GM18951 (cell line): ENCODE measurements around the gene MUC5B.

Experiments used
- POLR2A ChIP-seq: IDR thresholded peaks from 4 replicates; pipeline ENCODE4 v1.6.1; 2011; ENCODE audit warnings: mild to moderate bottlenecking; ENCODE audit not compliant: insufficient read length, insufficient read depth; ENCODE audit errors: extremely low read depth
- in situ Hi-C: fragments of 300-500 bp; cut with MboI; formaldehyde crosslinking; loops from one replicate; pipeline ENCODE4 v1.12.0; 2022; ENCODE audit warnings: low sequenced_read_pairs, mixed read lengths, inconsistent platforms; ENCODE audit not compliant: unreplicated experiment

MUC5B gene

GRCh38 chr11:1254086-1254648, 31.3 kb downstream of the MUC5B start:
- TF ChIP-seq POLR2A = no peak
- in situ Hi-C loops = no loop called here

GRCh38 chr11:1254733-1255132, 31.9 kb downstream of the MUC5B start:
- TF ChIP-seq POLR2A = no peak
- in situ Hi-C loops = no loop called here

GRCh38 chr11:1255151-1255550, 32.3 kb downstream of the MUC5B start:
- in situ Hi-C loops = no loop called here
- no peak for TF ChIP-seq POLR2A

GRCh38 chr11:1256257-1257045, 33.6 kb downstream of the MUC5B start:
- in situ Hi-C loops = no loop called here
- TF ChIP-seq POLR2A = no peak

- in situ Hi-C loops = no loop called here
- no peak for TF ChIP-seq POLR2A
These were observed 34.5 kb downstream of the MUC5B start for GRCh38 chr11:1257366-1257765.

GRCh38 chr11:1257916-1258315, 35.0 kb downstream of the MUC5B start:
- TF ChIP-seq POLR2A = no peak
- in situ Hi-C loops = no loop called here

- in situ Hi-C loops = no loop called here
- TF ChIP-seq POLR2A = no peak
These were observed 35.7 kb downstream of the MUC5B start for GRCh38 chr11:1258401-1259075.

- in situ Hi-C loops = no loop called here
- TF ChIP-seq POLR2A = no peak
These were observed 36.2 kb downstream of the MUC5B start for GRCh38 chr11:1259076-1259461.

- in situ Hi-C loops = no loop called here
These were observed 36.7 kb downstream of the MUC5B start for GRCh38 chr11:1259561-1259960.

GRCh38 chr11:1260023-1260501, 37.2 kb downstream of the MUC5B start:
- no peak for TF ChIP-seq POLR2A
- in situ Hi-C loops = no loop called here

More at GRCh38 chr11:1259561-1259960, 36.7 kb downstream of the MUC5B start:
- TF ChIP-seq POLR2A = no peak

- in situ Hi-C loops = no loop called here
These were observed 37.8 kb downstream of the MUC5B start for GRCh38 chr11:1260620-1261019.

GRCh38 chr11:1261241-1262071, 38.6 kb downstream of the MUC5B start:
- in situ Hi-C loops = no loop called here
- TF ChIP-seq POLR2A = no peak

More at GRCh38 chr11:1260620-1261019, 37.8 kb downstream of the MUC5B start:
- TF ChIP-seq POLR2A = no peak
